Pons (tissue), 1 donor: ENCODE results near the gene GXYLT1.
"Not testable (repeated sequence)": the region's sequence is repeated elsewhere in the genome, so short reads cannot be mapped to it uniquely, and the experiment has no call there.

Source experiments
- DNase-seq: peaks from one replicate; pipeline ENCODE4 v3.0.0-alpha.2; 2016; ENCODE audit warnings: low spot score

GXYLT1 gene

GRCh38 chr12:42097971-42098370, 46.7 kb downstream of the GXYLT1 start:
- DNase-seq, result peak; percentile 48

- DNase-seq, result no peak
Observed at GRCh38 chr12:42094277-42094676, 50.4 kb downstream of the GXYLT1 start.

GRCh38 chr12:42091769-42092168, 52.9 kb downstream of the GXYLT1 start:
- no peak for DNase-seq

- no peak for DNase-seq
Observed at GRCh38 chr12:42090899-42091298, 53.8 kb downstream of the GXYLT1 start.

- DNase-seq, result no peak
Observed at GRCh38 chr12:42086031-42086430, 58.6 kb downstream of the GXYLT1 start.

- no peak for DNase-seq
Observed at GRCh38 chr12:42085594-42085993, 59.1 kb downstream of the GXYLT1 start.

- DNase-seq, result no peak
Observed at GRCh38 chr12:42084522-42084921, 60.2 kb downstream of the GXYLT1 start.

GRCh38 chr12:42076976-42077375, 67.7 kb downstream of the GXYLT1 start:
- DNase-seq, result no peak

- DNase-seq, result no peak
Observed at GRCh38 chr12:42070036-42070435, 74.6 kb downstream of the GXYLT1 start.

GRCh38 chr12:42059127-42059526, 85.5 kb downstream of the GXYLT1 start:
- no peak for DNase-seq

GRCh38 chr12:42056130-42056529, 88.5 kb downstream of the GXYLT1 start:
- DNase-seq, result peak; percentile 58

- no peak for DNase-seq
Observed at GRCh38 chr12:42053456-42053855, 91.2 kb downstream of the GXYLT1 start.

- DNase-seq, result not testable (repeated sequence)
Observed at GRCh38 chr12:42048980-42049379, 95.7 kb downstream of the GXYLT1 start.

GRCh38 chr12:42039577-42039976, 105.1 kb downstream of the GXYLT1 start:
- no peak for DNase-seq

- no peak for DNase-seq
Observed at GRCh38 chr12:42039176-42039575, 105.5 kb downstream of the GXYLT1 start.

- DNase-seq, result no peak
Observed at GRCh38 chr12:42031847-42032564, 112.7 kb downstream of the GXYLT1 start.
